A673 (cell line): Measurements from ENCODE around the gene SLC25A45. TPM values are rescaled to one million over a fixed set of nuclear protein-coding genes. Genes with fewer than 3 reads are reported as not detected.

Experiments
- BruUV-seq: library from RNA; stranded (reverse); fragments of 400-500 nt; replicated peaks from 2 replicates; lab custom pipeline; 2021; lab: Mats Ljungman, UMichigan
- CTCF ChIA-PET: fragments of 300-600 bp; sonication (Branson Sonifier 250); formaldehyde crosslinking; loops from one replicate; lab custom pipeline; 2022; ENCODE audit warnings: antibody characterized with exemption; lab: Charles Lee
- POLR2A ChIA-PET: fragments of 300-600 bp; sonication (Branson Sonifier 250); formaldehyde crosslinking; loops from one replicate; lab custom pipeline; 2022; ENCODE audit warnings: antibody characterized with exemption; ENCODE audit not compliant: low non-redundant PET; lab: Charles Lee
- DNase-seq: peaks from one replicate; pipeline ENCODE4 v3.0.0-alpha.2; 2015; ENCODE audit warnings: low spot score
- H3K27ac ChIP-seq: fragments of 200-600 bp; sonication (generic); 2 replicates; pipeline ENCODE4 v1.5.1; 2016; ENCODE audit warnings: mixed run types, low read depth, mild to moderate bottlenecking, mixed read lengths, antibody characterized with exemption, low read length; ENCODE audit not compliant: poor library complexity, severe bottlenecking
- H3K27me3 ChIP-seq: fragments of 200-600 bp; sonication (generic); replicated peaks from 2 replicates; pipeline ENCODE4 v1.6.1; 2017; ENCODE audit warnings: mixed run types, low read depth, mild to moderate bottlenecking, mixed read lengths, antibody characterized with exemption, low read length; ENCODE audit not compliant: insufficient read depth, poor library complexity
- H3K36me3 ChIP-seq: fragments of 200-600 bp; sonication (generic); 2 replicates; pipeline ENCODE4 v1.6.1; 2016; ENCODE audit warnings: mixed run types, mild to moderate bottlenecking, mixed read lengths, antibody characterized with exemption, low read length; ENCODE audit not compliant: insufficient read depth, poor library complexity, severe bottlenecking
- H3K4me1 ChIP-seq: fragments of 200-600 bp; sonication (generic); 2 replicates; pipeline ENCODE4 v1.6.1; 2017; ENCODE audit warnings: mixed run types, mild to moderate bottlenecking, mixed read lengths, antibody characterized with exemption, low read length; ENCODE audit not compliant: insufficient read depth, poor library complexity, severe bottlenecking
- H3K4me3 ChIP-seq: fragments of 200-600 bp; sonication (generic); 2 replicates; pipeline ENCODE4 v1.5.1; 2016; ENCODE audit warnings: low read depth, mixed run types, mild to moderate bottlenecking, mixed read lengths, low read length; ENCODE audit not compliant: poor library complexity, severe bottlenecking
- H3K9me3 ChIP-seq: fragments of 200-600 bp; sonication (generic); 2 replicates; pipeline ENCODE4 v1.6.1; 2016; ENCODE audit warnings: mixed run types, low read depth, mild to moderate bottlenecking, mixed read lengths, antibody characterized with exemption, low read length; ENCODE audit not compliant: poor library complexity, severe bottlenecking
- CTCF ChIP-seq: fragments of 300-800, 200-600 bp; sonication (generic); conservative IDR thresholded peaks from 2 replicates; pipeline ENCODE4 v1.5.1; 2017; ENCODE audit warnings: low read depth, mild to moderate bottlenecking, antibody characterized with exemption, low read length, moderate library complexity, mixed read lengths
- EZH2 ChIP-seq: fragments of 200-600 bp; sonication (generic); IDR thresholded peaks from 2 replicates; pipeline ENCODE4 v1.6.1; 2017; ENCODE audit warnings: borderline replicate concordance, low read depth, mild to moderate bottlenecking, mixed read lengths, antibody characterized with exemption, low read length; ENCODE audit not compliant: poor library complexity, severe bottlenecking
- intact Hi-C: fragments of 100-400 bp; cut with micrococcal nuclease; formaldehyde crosslinking; loops from one replicate; pipeline ENCODE4 v1.10.0; 2022; ENCODE audit not compliant: unreplicated experiment
- total RNA-seq: library from RNA; stranded (reverse); gene quantifications from 2 replicates; pipeline ENCODE4 v1.2.3, GENCODE V29; 2021

The SLC25A45 gene
- total RNA-seq, 1 experiment from 2014 or later = 5.3 TPM

DNA sequence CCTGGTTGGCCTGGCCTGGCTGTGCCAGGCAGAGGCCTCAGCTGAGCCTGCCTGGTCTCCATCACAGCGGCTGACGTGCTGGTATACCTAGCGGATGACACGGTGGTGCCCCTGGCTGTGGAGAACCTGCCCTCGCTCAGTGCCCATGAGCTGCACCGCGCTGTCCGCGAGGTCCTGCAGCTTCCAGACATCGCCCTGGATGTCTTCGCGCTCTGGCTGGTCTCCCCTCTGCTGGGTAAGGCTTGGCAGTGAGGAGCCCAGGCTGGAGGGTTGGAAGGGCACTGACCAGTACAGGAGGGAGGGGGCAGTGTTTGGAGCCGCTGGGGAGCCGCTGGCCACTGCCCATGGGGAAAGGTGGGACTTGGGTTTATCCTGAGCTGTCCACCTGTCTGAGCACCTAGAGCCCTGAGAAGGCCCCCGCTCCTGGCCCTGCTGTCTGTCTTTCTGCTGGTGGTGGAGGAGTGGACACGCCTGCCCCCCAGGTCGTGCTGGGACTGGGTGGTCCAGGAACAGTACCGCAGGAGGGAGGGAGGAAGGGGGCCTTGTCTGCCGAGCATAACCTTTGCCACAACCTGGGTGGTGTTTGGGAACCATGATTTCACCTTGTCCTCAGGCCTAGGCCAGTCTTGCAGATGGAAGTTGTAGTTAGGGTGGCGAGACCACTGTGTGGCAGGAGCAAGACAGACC is 7.0 kb upstream of the SLC25A45 start:
- Histone ChIP-seq H3K36me3 (peaks cover 13% of the 10 kb centered on the region), H3K4me3 (peak overlapping the region; percentile 11), H3K27ac (peak overlapping the region; percentile 89), H3K27me3 (no peaks in the 10 kb centered on the region), H3K4me1 (peaks cover 46% of the 10 kb centered on the region), H3K9me3 (no peaks in the 10 kb centered on the region)
- TF ChIP-seq CTCF = no peak
- TF ChIP-seq EZH2 = no peak
- intact Hi-C loops = no loop called here
- POLR2A ChIA-PET = no interaction called here
- no peak for DNase-seq
- no TSS peak for BruUV-seq
- CTCF ChIA-PET = interaction anchor here (1.4 kb wide), 1 partner anchor 27 kb away, joined by 6 read pairs; no protein-coding TSS in a partner anchor

- H3K27ac ChIP-seq = peak overlapping the region; percentile 89
- BruUV-seq = no TSS peak
- H3K4me3 ChIP-seq = peak overlapping the region; percentile 19
- no peaks in the 10 kb centered on the region for H3K9me3 ChIP-seq
- H3K36me3 ChIP-seq = peaks cover 6% of the 10 kb centered on the region
- intact Hi-C loops = no loop called here
- DNase-seq = no peak
- ChIA-PET POLR2A (interaction anchor here (0.5 to 0.6 kb wide), 2 partner anchors 31 to 56 kb away, joined by 4 to 5 read pairs; no protein-coding TSS in a partner anchor), CTCF (no interaction called here)
- TF ChIP-seq CTCF (no peak), EZH2 (no peak)
- no peaks in the 10 kb centered on the region for H3K27me3 ChIP-seq
- H3K4me1 ChIP-seq = peaks cover 54% of the 10 kb centered on the region
Observed at GRCh38 chr11:65388731-65389130, 6.3 kb upstream of the SLC25A45 start.

DNA sequence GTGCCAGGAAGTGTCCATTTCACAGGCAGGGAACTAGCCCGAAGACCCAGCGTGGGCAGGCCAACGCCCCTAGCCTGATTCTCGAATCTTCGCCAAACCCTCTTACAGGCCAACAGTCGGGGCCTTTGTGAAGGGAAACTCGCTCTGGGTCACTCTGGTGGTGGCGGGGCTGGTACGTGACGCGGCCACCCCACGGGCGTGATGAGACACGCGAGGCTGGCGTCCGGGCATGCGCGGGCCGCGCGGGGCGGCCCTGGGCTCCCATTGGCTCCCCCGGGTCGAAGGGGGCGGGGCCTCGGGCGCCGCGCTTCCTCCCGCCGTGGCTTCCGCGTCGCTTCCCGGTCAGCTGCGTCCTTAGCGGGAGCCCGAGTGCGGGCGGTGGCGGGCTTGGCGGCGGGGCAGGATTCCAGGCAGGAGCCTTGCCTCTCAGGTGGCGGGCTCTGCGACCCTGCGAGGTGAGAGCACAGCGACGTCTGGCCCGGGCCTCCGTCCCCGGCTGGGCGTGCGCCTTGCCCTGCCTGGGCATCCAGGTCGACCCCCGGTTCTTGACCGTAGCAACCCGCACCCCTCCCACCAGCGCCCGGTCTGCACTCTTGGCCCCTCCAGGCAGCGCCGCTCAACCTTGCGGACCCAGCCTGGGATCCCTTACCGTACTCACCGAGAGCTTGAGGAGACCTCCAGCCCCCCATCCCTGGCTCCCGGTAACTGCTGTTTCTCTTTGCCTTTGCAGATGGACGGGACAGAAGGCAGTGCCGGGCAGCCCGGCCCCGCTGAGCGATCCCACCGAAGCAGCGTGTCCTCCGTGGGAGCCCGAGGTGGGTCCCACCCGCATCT is 4.1 kb upstream of the SLC25A45 start, which contains the start of gene FRMD8:
TSS of gene FRMD8 (plus strand) at position 331 of the 834 bp plus-strand sequence. CDS start at position 731, 400 bp downstream.
- TSS peak; percentile 63 for BruUV-seq
- Histone ChIP-seq H3K27ac (peak within 1 kb of the TSS; percentile 94), H3K4me3 (peak within 1 kb of the TSS; percentile 68), H3K27me3 (no peaks in the 10 kb centered on the region), H3K36me3 (peaks cover under 1% of the 10 kb centered on the region), H3K9me3 (no peaks in the 10 kb centered on the region), H3K4me1 (peaks cover 75% of the 10 kb centered on the region)
- TF ChIP-seq CTCF (no peak), EZH2 (no peak)
- intact Hi-C loops = no loop called here
- CTCF ChIA-PET = interaction anchor here (0.6 kb wide), 2 partner anchors 11 to 122 kb away, joined by 3 to 10 read pairs; no protein-coding TSS in a partner anchor
- POLR2A ChIA-PET = interaction anchor here (0.6 to 1.0 kb wide), 2 partner anchors 105 to 111 kb away, joined by 3 to 10 read pairs; no protein-coding TSS in a partner anchor
- DNase-seq = peak; percentile 90
